H9 (cell line): ENCODE data around the gene DDX1. TPM values are rescaled to one million over a fixed set of nuclear protein-coding genes. Genes with fewer than 3 reads are reported as not detected.
A peak's percentile ranks its signal among the peaks of the same experiment; 100 is the strongest.

Experiments
- DNase-seq: peaks from one replicate; pipeline ENCODE4 v3.0.0-alpha.2; 2017
- H2AFZ ChIP-seq: one replicate; pipeline ENCODE4 v1.6.1; 2013; ENCODE audit warnings: mild to moderate bottlenecking, low read length, control low read depth, moderate library complexity
- H2AK5ac ChIP-seq: 2 replicates; pipeline ENCODE4 v1.6.1; 2013; ENCODE audit warnings: low read length, control low read depth, mixed read lengths; ENCODE audit not compliant: insufficient read length
- H2BK120ac ChIP-seq: one replicate; pipeline ENCODE4 v1.6.1; 2013; ENCODE audit warnings: low read depth, mild to moderate bottlenecking, low read length, control low read depth, inconsistent platforms; ENCODE audit not compliant: poor library complexity, severe bottlenecking
- H2BK12ac ChIP-seq: 2 replicates; pipeline ENCODE4 v1.6.1; 2013; ENCODE audit warnings: low read length, control low read depth, mixed read lengths, low read depth; ENCODE audit not compliant: insufficient read length
- H2BK15ac ChIP-seq: 2 replicates; pipeline ENCODE4 v1.6.1; 2013; ENCODE audit warnings: low read depth, low read length, control low read depth
- H2BK20ac ChIP-seq: one replicate; pipeline ENCODE4 v1.6.1; 2013; ENCODE audit warnings: low read depth, mild to moderate bottlenecking, low read length, control low read depth, inconsistent platforms; ENCODE audit not compliant: poor library complexity, severe bottlenecking
- H2BK5ac ChIP-seq: 2 replicates; pipeline ENCODE4 v1.6.1; 2013; ENCODE audit warnings: low read length, control low read depth, mixed read lengths; ENCODE audit not compliant: insufficient read length
- H3K14ac ChIP-seq: 2 replicates; pipeline ENCODE4 v1.6.1; 2013; ENCODE audit warnings: low read length, control low read depth; ENCODE audit not compliant: insufficient read depth
- H3K18ac ChIP-seq: 2 replicates; pipeline ENCODE4 v1.6.1; 2013; ENCODE audit warnings: low read depth, mild to moderate bottlenecking, mixed read lengths, low read length, control low read depth; ENCODE audit not compliant: insufficient read length
- H3K23ac ChIP-seq: 2 replicates; pipeline ENCODE4 v1.6.1; 2013; ENCODE audit warnings: low read length, control low read depth, mixed read lengths, low read depth; ENCODE audit not compliant: insufficient read length
- H3K23me2 ChIP-seq: 2 replicates; pipeline ENCODE4 v1.6.1; 2013; ENCODE audit warnings: low read depth, mild to moderate bottlenecking, mixed read lengths, low read length, control low read depth; ENCODE audit not compliant: insufficient read length, poor library complexity, severe bottlenecking
- H3K27ac ChIP-seq: 2 replicates; pipeline ENCODE4 v1.5.1; 2013; ENCODE audit warnings: low read length, control low read depth, mixed read lengths, low read depth; ENCODE audit not compliant: insufficient read length
- H3K27me3 ChIP-seq: 2 replicates; pipeline ENCODE4 v1.6.1; 2013; ENCODE audit warnings: low read length, control low read depth, inconsistent platforms; ENCODE audit not compliant: insufficient read depth
- H3K4ac ChIP-seq: 2 replicates; pipeline ENCODE4 v1.6.1; 2013; ENCODE audit warnings: low read depth, mild to moderate bottlenecking, control low read depth, inconsistent platforms, low read length, moderate library complexity
- H3K4me1 ChIP-seq: 2 replicates; pipeline ENCODE4 v1.6.1; 2013; ENCODE audit warnings: low read length, control low read depth, inconsistent platforms; ENCODE audit not compliant: insufficient read depth
- H3K4me2 ChIP-seq: 2 replicates; pipeline ENCODE4 v1.6.1; 2013; ENCODE audit warnings: low read length, control low read depth, mixed read lengths; ENCODE audit not compliant: insufficient read length, insufficient read depth
- H3K56ac ChIP-seq: 2 replicates; pipeline ENCODE4 v1.6.1; 2013; ENCODE audit warnings: low read depth, mild to moderate bottlenecking, mixed read lengths, low read length, control low read depth; ENCODE audit not compliant: insufficient read length
- H3K79me1 ChIP-seq: 2 replicates; pipeline ENCODE4 v1.6.1; 2013; ENCODE audit warnings: low read depth, mild to moderate bottlenecking, moderate library complexity, low read length, control low read depth, inconsistent platforms; ENCODE audit not compliant: insufficient read depth, poor library complexity, severe bottlenecking
- H3K79me2 ChIP-seq: 2 replicates; pipeline ENCODE4 v1.6.1; 2013; ENCODE audit warnings: low read length, control low read depth, inconsistent platforms; ENCODE audit not compliant: insufficient read depth
- H3K9ac ChIP-seq: 2 replicates; pipeline ENCODE4 v1.6.1; 2013; ENCODE audit warnings: low read length, control low read depth, mixed read lengths; ENCODE audit not compliant: insufficient read length; ENCODE audit errors: extremely low read depth
- H3K9me3 ChIP-seq: one replicate; pipeline ENCODE4 v1.6.1; 2013; ENCODE audit warnings: low read depth, low read length, inconsistent platforms; ENCODE audit not compliant: control insufficient read depth
- H3T11ph ChIP-seq: one replicate; pipeline ENCODE4 v1.6.1; 2013; ENCODE audit warnings: mild to moderate bottlenecking, low read length, control low read depth, inconsistent platforms
- H4K20me1 ChIP-seq: one replicate; pipeline ENCODE4 v1.6.1; 2013; ENCODE audit not compliant: control insufficient read depth, insufficient read length, insufficient read depth
- H4K5ac ChIP-seq: 2 replicates; pipeline ENCODE4 v1.6.1; 2013; ENCODE audit warnings: low read depth, mild to moderate bottlenecking, mixed read lengths, low read length, control low read depth; ENCODE audit not compliant: insufficient read length
- H4K8ac ChIP-seq: replicated peaks from 2 replicates; pipeline ENCODE4 v1.6.1; 2013; ENCODE audit warnings: low read length, control low read depth, mixed read lengths, low read depth; ENCODE audit not compliant: insufficient read length
- H4K91ac ChIP-seq: 2 replicates; pipeline ENCODE4 v1.6.1; 2013; ENCODE audit warnings: low read depth, mild to moderate bottlenecking, moderate library complexity, mixed read lengths, low read length, control low read depth; ENCODE audit not compliant: insufficient read length
- H3K27ac Mint-ChIP-seq, 3 experiments: 2 replicates in 2 of 3; 3 replicates in 1 of 3; pipeline ENCODE4 v1.8.0; 2020 to 2021; ENCODE audit warnings: mixed read lengths in 3 of 3, mild to moderate bottlenecking in 1 of 3, moderate library complexity in 1 of 3
- H3K27me3 Mint-ChIP-seq: 2 replicates; pipeline ENCODE4 v1.8.0; 2021; ENCODE audit warnings: low read depth, mild to moderate bottlenecking, moderate library complexity, mixed read lengths
- H3K36me3 Mint-ChIP-seq, 3 experiments: 2 replicates in 2 of 3; 3 replicates in 1 of 3; pipeline ENCODE4 v1.8.0; 2020 to 2021; ENCODE audit warnings: low read depth in 3 of 3, mixed read lengths in 3 of 3; ENCODE audit not compliant: insufficient read depth in 1 of 3
- H3K4me1 Mint-ChIP-seq, 2 experiments: 2 replicates each; pipeline ENCODE4 v1.8.0; 2020; ENCODE audit warnings: mixed read lengths in 2 of 2
- H3K4me3 Mint-ChIP-seq, 2 experiments: 2 replicates in 1 of 2; 3 replicates in 1 of 2; pipeline ENCODE4 v1.8.0; 2020 to 2021; ENCODE audit warnings: mild to moderate bottlenecking in 2 of 2, mixed read lengths in 2 of 2, moderate library complexity in 1 of 2
- H3K9me3 Mint-ChIP-seq, 2 experiments: 2 replicates in 1 of 2; 3 replicates in 1 of 2; pipeline ENCODE4 v1.8.0; 2020; ENCODE audit warnings: mild to moderate bottlenecking in 2 of 2, mixed read lengths in 2 of 2, moderate library complexity in 1 of 2
- WGBS: extraction: QIAGEN DNeasy Blood & Tissue Kit; methylation state at CpG from one replicate; pipeline ENCODE4 v1.1.7; 2013; ENCODE audit warnings: missing lambda C conversion rate, low lambda C conversion rate, mixed read lengths; ENCODE audit not compliant: insufficient read length; ENCODE audit errors: extremely low coverage; 5-methylcytosine and 5-hydroxymethylcytosine counted together
- total RNA-seq: library from RNA; stranded (reverse); gene quantifications from 2 replicates; pipeline ENCODE4 v1.2.1, GENCODE V29; 2021
- TF ChIP-seq, protein P1 (sequence below): fragments of 200-600 bp; sonication (generic); conservative IDR thresholded peaks from 3 replicates; pipeline ENCODE4 v1.8.0; 2021; ENCODE audit warnings: antibody characterized with exemption, mild to moderate bottlenecking

Gene DDX1
- total RNA-seq, 1 experiment from 2014 or later = 120 TPM

DNA sequence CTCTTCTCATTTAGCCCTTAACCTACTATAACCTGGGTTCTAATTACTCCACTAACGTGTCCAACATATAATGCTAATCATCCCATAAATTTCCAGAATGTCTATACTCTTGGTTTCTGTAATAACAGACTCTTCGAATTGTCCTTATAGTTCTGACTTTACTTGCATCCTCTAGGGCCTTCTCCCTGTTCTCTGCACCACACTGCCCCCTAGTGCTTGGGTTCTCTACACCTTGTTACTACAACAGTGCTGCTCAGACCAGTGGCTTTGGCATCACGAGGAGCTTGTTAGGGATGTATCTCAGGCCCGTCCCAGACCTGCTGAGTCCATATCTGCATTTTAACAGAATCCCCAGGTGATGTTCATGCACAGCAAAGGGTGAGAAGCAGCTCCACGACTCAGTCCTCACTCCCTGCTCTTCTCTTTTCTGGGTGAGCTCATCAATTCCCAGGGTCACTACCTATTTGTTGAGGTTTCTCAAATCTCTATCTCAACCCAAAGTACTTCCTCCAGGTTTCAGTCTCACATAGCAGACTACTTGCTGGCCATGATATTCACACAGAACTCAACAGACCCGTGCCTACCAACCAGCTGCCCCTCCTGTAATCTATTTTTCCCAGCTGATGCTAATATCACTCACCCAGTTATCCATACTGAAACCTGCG, 14.5 kb upstream of the DDX1 start:
- no peak overlapping the region for H3K23ac ChIP-seq
- no peaks in the 10 kb centered on the region for H3K27me3 ChIP-seq
- no peaks in the 10 kb centered on the region for H3K23me2 ChIP-seq
- no peaks in the 10 kb centered on the region for H3K79me2 ChIP-seq
- Mint-ChIP-seq H3K4me1 (peaks cover 3% of the 10 kb centered on the region in 2 experiments; a peak in 2 of 4 replicates), H3K27ac (no peak overlapping the region), H3K36me3 (no peaks in the 10 kb centered on the region), H3K27me3 (no peaks in the 10 kb centered on the region), H3K9me3 (no peaks in the 10 kb centered on the region), H3K4me3 (no peak overlapping the region)
- H2BK20ac ChIP-seq = no peak overlapping the region
- no peaks in the 10 kb centered on the region for H3K9me3 ChIP-seq
- no peak overlapping the region for H4K91ac ChIP-seq
- H3K14ac ChIP-seq = no peak overlapping the region
- 100% methylated on average over 1 of the region's 7 CpGs for WGBS
- H2AFZ ChIP-seq = no peak overlapping the region
- no peak overlapping the region for H4K8ac ChIP-seq
- DNase-seq = peak; percentile 89
- no peak overlapping the region for H3K27ac ChIP-seq
- H2BK12ac ChIP-seq = no peak overlapping the region
- H3T11ph ChIP-seq = no peak overlapping the region
- H4K20me1 ChIP-seq = no peaks in the 10 kb centered on the region
- H3K56ac ChIP-seq = no peak overlapping the region
- H3K18ac ChIP-seq = no peak overlapping the region
- no peaks in the 10 kb centered on the region for H3K4me1 ChIP-seq
- no peak overlapping the region for H3K4me2 ChIP-seq
- H2BK120ac ChIP-seq = no peak overlapping the region
- no peaks in the 10 kb centered on the region for H3K79me1 ChIP-seq
- H3K4ac ChIP-seq = no peak overlapping the region
- H2AK5ac ChIP-seq = no peak overlapping the region
- no peak overlapping the region for H2BK15ac ChIP-seq
- no peak overlapping the region for H4K5ac ChIP-seq
- TF ChIP-seq, protein P1, sequence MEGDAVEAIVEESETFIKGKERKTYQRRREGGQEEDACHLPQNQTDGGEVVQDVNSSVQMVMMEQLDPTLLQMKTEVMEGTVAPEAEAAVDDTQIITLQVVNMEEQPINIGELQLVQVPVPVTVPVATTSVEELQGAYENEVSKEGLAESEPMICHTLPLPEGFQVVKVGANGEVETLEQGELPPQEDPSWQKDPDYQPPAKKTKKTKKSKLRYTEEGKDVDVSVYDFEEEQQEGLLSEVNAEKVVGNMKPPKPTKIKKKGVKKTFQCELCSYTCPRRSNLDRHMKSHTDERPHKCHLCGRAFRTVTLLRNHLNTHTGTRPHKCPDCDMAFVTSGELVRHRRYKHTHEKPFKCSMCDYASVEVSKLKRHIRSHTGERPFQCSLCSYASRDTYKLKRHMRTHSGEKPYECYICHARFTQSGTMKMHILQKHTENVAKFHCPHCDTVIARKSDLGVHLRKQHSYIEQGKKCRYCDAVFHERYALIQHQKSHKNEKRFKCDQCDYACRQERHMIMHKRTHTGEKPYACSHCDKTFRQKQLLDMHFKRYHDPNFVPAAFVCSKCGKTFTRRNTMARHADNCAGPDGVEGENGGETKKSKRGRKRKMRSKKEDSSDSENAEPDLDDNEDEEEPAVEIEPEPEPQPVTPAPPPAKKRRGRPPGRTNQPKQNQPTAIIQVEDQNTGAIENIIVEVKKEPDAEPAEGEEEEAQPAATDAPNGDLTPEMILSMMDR = peak; percentile 88
- no peak overlapping the region for H2BK5ac ChIP-seq
- H3K9ac ChIP-seq = no peak overlapping the region
